ENCODE data around the gene MRPS15.

The MRPS15 gene

GRCh38 chr1:36421649-36422048 lies 42.5 kb downstream of the MRPS15 start:
- DNase-seq (ENCODE audit: low read depth in 2 of 3, low spot score in 1 of 3): no peak

GRCh38 chr1:36420836-36421317 lies 43.3 kb downstream of the MRPS15 start:
- peak; percentile 86 to 97 (median 88) for DNase-seq (ENCODE audit: low read depth in 2 of 3, low spot score in 1 of 3)

- DNase-seq (ENCODE audit: low read depth in 2 of 3, low spot score in 1 of 3): no peak
Observed at GRCh38 chr1:36420409-36420808, 43.8 kb downstream of the MRPS15 start.

- no peak for DNase-seq (ENCODE audit: low read depth in 2 of 3, low spot score in 1 of 3)
Observed at GRCh38 chr1:36419569-36419968, 44.6 kb downstream of the MRPS15 start.

GRCh38 chr1:36419140-36419539 lies 45.0 kb downstream of the MRPS15 start:
- DNase-seq (ENCODE audit: low read depth in 2 of 3, low spot score in 1 of 3): no peak

- no peak for DNase-seq (ENCODE audit: low read depth in 2 of 3, low spot score in 1 of 3)
Observed at GRCh38 chr1:36417931-36418330, 46.3 kb downstream of the MRPS15 start.

GRCh38 chr1:36415661-36416326 lies 48.4 kb downstream of the MRPS15 start:
- DNase-seq (ENCODE audit: low read depth in 2 of 3, low spot score in 1 of 3): no peak

- DNase-seq (ENCODE audit: low read depth in 2 of 3, low spot score in 1 of 3): no peak
Observed at GRCh38 chr1:36414384-36414783, 49.8 kb downstream of the MRPS15 start.

GRCh38 chr1:36411674-36412648 lies 52.2 kb downstream of the MRPS15 start:
- DNase-seq (ENCODE audit: low read depth in 2 of 3, low spot score in 1 of 3): peak; percentile 38 to 52 (median 39)

GRCh38 chr1:36408479-36408878 lies 55.7 kb downstream of the MRPS15 start:
- DNase-seq (ENCODE audit: low read depth in 2 of 3, low spot score in 1 of 3): no peak

- DNase-seq (ENCODE audit: low read depth in 2 of 3, low spot score in 1 of 3): no peak
Observed at GRCh38 chr1:36406440-36406839, 57.7 kb downstream of the MRPS15 start.

All from stimulated activated CD4-positive, alpha-beta T cell treated with anti-CD3 and anti-CD28 coated beads, Interleukin-12 subunit alpha, Interleukin-12 subunit beta, amount 100 ng/mL, for 48 hours (primary cell).